Adrenal gland (tissue), 5 donors: Measurements from ENCODE around the gene UBE2A.

Experiments
- POLR2A ChIP-seq, 2 donors: fragments of 450-650 bp; IDR thresholded peaks; one replicate each; pipeline ENCODE4 v1.6.1; 2017; ENCODE audit warnings: antibody characterized with exemption in 2 of 2, mild to moderate bottlenecking in 2 of 2, moderate library complexity in 1 of 2
- TF ChIP-seq, protein P1 (sequence below), 6 experiments: fragments of 450-650 bp in 4 of 6; fragments of 200-600 bp in 2 of 6; sonication (generic) in 1 of 6; IDR thresholded peaks; 1 replicate in 5 of 6; 2 replicates in 1 of 6; pipeline versions ENCODE4 v1.5.1 to v1.8.0; 2016 to 2021; ENCODE audit warnings: antibody characterized with exemption in 6 of 6, mild to moderate bottlenecking in 2 of 6, moderate library complexity in 1 of 6
- donor health status: DM: no; HTN: no; CAD: no.

DNA sequence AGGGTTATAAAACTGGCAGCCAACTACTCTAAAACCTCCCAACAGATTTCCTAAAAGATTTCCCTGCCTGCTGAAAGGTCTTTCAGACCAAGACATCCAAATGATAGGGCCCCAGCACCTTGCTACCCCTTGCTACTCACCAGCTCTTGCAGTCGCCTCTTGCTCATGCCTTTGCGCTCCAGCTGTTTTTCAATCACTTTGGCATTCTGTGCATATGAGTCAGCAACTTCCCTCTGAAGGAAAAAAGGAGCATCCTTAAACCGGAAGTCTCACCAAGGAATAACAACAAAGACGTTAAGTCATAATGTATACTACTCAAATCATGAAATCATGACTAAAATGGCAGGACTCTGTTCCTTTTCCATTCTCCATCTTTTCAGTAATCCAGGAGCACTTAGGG, 33.2 kb upstream of the UBE2A start:
- no peak for TF ChIP-seq POLR2A (IDR thresholded peaks at IDR 0.05)
- TF ChIP-seq, protein P1, sequence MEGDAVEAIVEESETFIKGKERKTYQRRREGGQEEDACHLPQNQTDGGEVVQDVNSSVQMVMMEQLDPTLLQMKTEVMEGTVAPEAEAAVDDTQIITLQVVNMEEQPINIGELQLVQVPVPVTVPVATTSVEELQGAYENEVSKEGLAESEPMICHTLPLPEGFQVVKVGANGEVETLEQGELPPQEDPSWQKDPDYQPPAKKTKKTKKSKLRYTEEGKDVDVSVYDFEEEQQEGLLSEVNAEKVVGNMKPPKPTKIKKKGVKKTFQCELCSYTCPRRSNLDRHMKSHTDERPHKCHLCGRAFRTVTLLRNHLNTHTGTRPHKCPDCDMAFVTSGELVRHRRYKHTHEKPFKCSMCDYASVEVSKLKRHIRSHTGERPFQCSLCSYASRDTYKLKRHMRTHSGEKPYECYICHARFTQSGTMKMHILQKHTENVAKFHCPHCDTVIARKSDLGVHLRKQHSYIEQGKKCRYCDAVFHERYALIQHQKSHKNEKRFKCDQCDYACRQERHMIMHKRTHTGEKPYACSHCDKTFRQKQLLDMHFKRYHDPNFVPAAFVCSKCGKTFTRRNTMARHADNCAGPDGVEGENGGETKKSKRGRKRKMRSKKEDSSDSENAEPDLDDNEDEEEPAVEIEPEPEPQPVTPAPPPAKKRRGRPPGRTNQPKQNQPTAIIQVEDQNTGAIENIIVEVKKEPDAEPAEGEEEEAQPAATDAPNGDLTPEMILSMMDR (IDR thresholded peaks at IDR 0.05), result no peak
